CD8-positive, alpha-beta memory T cell (primary cell): ENCODE data around the gene SLC26A6. TPM values are rescaled to one million over a fixed set of nuclear protein-coding genes. Genes with fewer than 3 reads are reported as not detected.

Experiments
- CTCF ChIA-PET: fragments of 350-600 bp; sonication (Branson Sonifier 250); formaldehyde crosslinking; loops from one replicate; lab custom pipeline; 2021; ENCODE audit warnings: antibody characterized with exemption; lab: Charles Lee
- POLR2A ChIA-PET: fragments of 350-600 bp; sonication (Branson Sonifier 250); formaldehyde crosslinking; loops from one replicate; lab custom pipeline; 2021; ENCODE audit warnings: antibody characterized with exemption; lab: Charles Lee
- DNase-seq, 5 donors: peaks; one replicate each; pipeline versions ENCODE4 v3.0.0 to v3.0.0-alpha.2; 2020 to 2022; ENCODE audit warnings: mixed read lengths in 1 of 5
- H3K27ac ChIP-seq: one replicate; pipeline ENCODE4 v1.7.0; 2013; ENCODE audit warnings: low read depth, mild to moderate bottlenecking, low read length, moderate library complexity
- H3K27me3 ChIP-seq: 2 replicates; pipeline ENCODE4 v1.7.0; 2013; ENCODE audit warnings: low read length, mild to moderate bottlenecking; ENCODE audit not compliant: insufficient read depth, poor library complexity, severe bottlenecking
- H3K36me3 ChIP-seq: 2 replicates; pipeline ENCODE4 v1.7.0; 2013; ENCODE audit warnings: mild to moderate bottlenecking, low read length, moderate library complexity; ENCODE audit not compliant: insufficient read depth
- H3K4me1 ChIP-seq: 2 replicates; pipeline ENCODE4 v1.7.0; 2013; ENCODE audit warnings: mild to moderate bottlenecking, low read length, moderate library complexity; ENCODE audit not compliant: insufficient read depth
- H3K4me3 ChIP-seq: 2 replicates; pipeline ENCODE4 v1.7.0; 2013; ENCODE audit warnings: mild to moderate bottlenecking, low read length
- H3K9me3 ChIP-seq: 2 replicates; pipeline ENCODE4 v1.7.0; 2013; ENCODE audit warnings: mild to moderate bottlenecking, low read length
- H3K27ac Mint-ChIP-seq, 8 donors: one replicate each; pipeline ENCODE4 v1.8.0; 2020 to 2021; ENCODE audit warnings: mixed read lengths in 8 of 8, mild to moderate bottlenecking in 6 of 8, inconsistent platforms in 3 of 8, moderate library complexity in 3 of 8
- H3K27me3 Mint-ChIP-seq, 2 donors: one replicate each; pipeline ENCODE4 v1.8.0; 2020 to 2021; ENCODE audit warnings: mixed read lengths in 2 of 2, mild to moderate bottlenecking in 1 of 2, moderate library complexity in 1 of 2
- H3K36me3 Mint-ChIP-seq, 3 donors: one replicate each; pipeline ENCODE4 v1.8.0; 2020 to 2021; ENCODE audit warnings: mixed read lengths in 3 of 3, inconsistent platforms in 1 of 3, mild to moderate bottlenecking in 1 of 3
- H3K4me1 Mint-ChIP-seq, 3 donors: one replicate each; pipeline ENCODE4 v1.8.0; 2020 to 2021; ENCODE audit warnings: mixed read lengths in 3 of 3, inconsistent platforms in 1 of 3, mild to moderate bottlenecking in 1 of 3
- H3K4me3 Mint-ChIP-seq, 7 donors: one replicate each; pipeline ENCODE4 v1.8.0; 2020 to 2021; ENCODE audit warnings: mixed read lengths in 7 of 7, mild to moderate bottlenecking in 6 of 7, moderate library complexity in 4 of 7, inconsistent platforms in 2 of 7
- H3K9me3 Mint-ChIP-seq, 5 donors: one replicate each; pipeline ENCODE4 v1.8.0; 2020 to 2022; ENCODE audit warnings: mixed read lengths in 5 of 5, mild to moderate bottlenecking in 3 of 5, moderate library complexity in 2 of 5, inconsistent platforms in 1 of 5
- polyA plus RNA-seq: library from polyadenylated mRNA; unstranded; fragments of 300-500 nt; fragmentation: Illumina TruSeq; gene quantifications from one replicate; pipeline ENCODE4 v1.2.3, GENCODE V29; 2021
- total RNA-seq, 2 experiments: library from RNA; stranded (reverse); gene quantifications; one replicate each; pipeline ENCODE4 v1.2.3, GENCODE V29; 2021

The SLC26A6 gene
- total and polyA plus RNA-seq, 3 experiments from 2014 or later = 4.9 to 28.6 (median 26.4) TPM

GRCh38 chr3:48664313-48664644 is 29.0 kb upstream of the SLC26A6 start:
- ChIA-PET CTCF (interaction anchor here (0.6 to 1.1 kb wide), 2 partner anchors 22 to 56 kb away, joined by 3 to 5 read pairs; partner anchors contain the start of gene NCKIPSD), POLR2A (no interaction called here)
- peaks cover 26% of the 10 kb centered on the region for H3K4me1 ChIP-seq
- DNase-seq = no peak
- peak overlapping the region in 2 of 8 donors; percentile 60 to 87 for H3K27ac Mint-ChIP-seq
- peaks cover 8 to 22% of the 10 kb centered on the region in 2 donors for H3K27me3 Mint-ChIP-seq
- peak overlapping the region; percentile 76 to 90 (median 78) for H3K4me3 Mint-ChIP-seq
- peaks cover 14% of the 10 kb centered on the region for H3K27me3 ChIP-seq
- no peaks in the 10 kb centered on the region for H3K36me3 Mint-ChIP-seq
- H3K27ac ChIP-seq = no peak overlapping the region
- no peaks in the 10 kb centered on the region for H3K36me3 ChIP-seq
- no peaks in the 10 kb centered on the region for H3K9me3 ChIP-seq
- no peak overlapping the region for H3K4me3 ChIP-seq
- peaks cover 0 to 1% (median 0%) of the 10 kb centered on the region in 5 donors for H3K9me3 Mint-ChIP-seq
- H3K4me1 Mint-ChIP-seq = peaks cover 15 to 31% (median 16%) of the 10 kb centered on the region in 3 donors

- ChIA-PET POLR2A (no interaction called here), CTCF (interaction anchor here (0.6 to 1.2 kb wide), 3 partner anchors 21 to 56 kb away, joined by 3 to 5 read pairs (median 3); partner anchors contain the start of gene NCKIPSD)
- Histone ChIP-seq H3K9me3 (no peaks in the 10 kb centered on the region), H3K27me3 (peaks cover 14% of the 10 kb centered on the region), H3K27ac (peak overlapping the region; percentile 73), H3K4me3 (peak overlapping the region; percentile 74), H3K36me3 (no peaks in the 10 kb centered on the region), H3K4me1 (peaks cover 26% of the 10 kb centered on the region)
- H3K4me1 Mint-ChIP-seq = peaks cover 15 to 31% (median 16%) of the 10 kb centered on the region in 3 donors
- H3K36me3 Mint-ChIP-seq = peaks cover 0 to 1% (median 0%) of the 10 kb centered on the region in 3 donors
- DNase-seq = peak; percentile 69 to 89 (median 86)
- peak overlapping the region; percentile 76 to 90 (median 78) for H3K4me3 Mint-ChIP-seq
- H3K27ac Mint-ChIP-seq = peak overlapping the region in 2 of 8 donors; percentile 53 to 87
- peaks cover 8 to 22% of the 10 kb centered on the region in 2 donors for H3K27me3 Mint-ChIP-seq
- H3K9me3 Mint-ChIP-seq = peaks cover 0 to 1% (median 0%) of the 10 kb centered on the region in 5 donors
Measured at GRCh38 chr3:48663489-48664312, 28.4 kb upstream of the SLC26A6 start.

- H3K9me3 ChIP-seq = no peaks in the 10 kb centered on the region
- Mint-ChIP-seq H3K27ac (peak within 1 kb of the TSS in 2 of 8 donors; percentile 61 to 87), H3K4me3 (peak within 1 kb of the TSS; percentile 78 to 90 (median 84)), H3K36me3 (peaks cover 0 to 1% (median 0%) of the 10 kb centered on the region in 3 donors), H3K4me1 (peaks cover 15 to 31% (median 16%) of the 10 kb centered on the region in 3 donors), H3K9me3 (peaks cover 0 to 1% (median 0%) of the 10 kb centered on the region in 5 donors), H3K27me3 (peaks cover 8 to 22% of the 10 kb centered on the region in 2 donors)
- peak within 1 kb of the TSS; percentile 73 for H3K27ac ChIP-seq
- H3K27me3 ChIP-seq = peaks cover 14% of the 10 kb centered on the region
- peak in 4 of 5 donors; percentile 42 to 73 (median 58) for DNase-seq
- H3K36me3 ChIP-seq = no peaks in the 10 kb centered on the region
- H3K4me3 ChIP-seq = peak within 1 kb of the TSS; percentile 74
- ChIA-PET POLR2A (interaction anchor here (0.9 kb wide), 1 partner anchor 150 kb away, joined by 3 read pairs; no protein-coding TSS in a partner anchor), CTCF (interaction anchor here (1.2 kb wide), 1 partner anchor 22 kb away, joined by 3 read pairs; no protein-coding TSS in a partner anchor)
- peaks cover 26% of the 10 kb centered on the region for H3K4me1 ChIP-seq
Measured at GRCh38 chr3:48662753-48663488, 27.7 kb upstream of the SLC26A6 start, which contains the start of gene CELSR3. Gene CELSR3 (minus strand): TSS chr3:48662886. CDS start chr3:48662634, 252 bp downstream.

GRCh38 chr3:48662145-48662752 is 27.0 kb upstream of the SLC26A6 start:
- Mint-ChIP-seq H3K27ac (peak overlapping the region in 1 of 8 donors; percentile 87), H3K9me3 (peaks cover 0 to 1% (median 0%) of the 10 kb centered on the region in 5 donors), H3K27me3 (peaks cover 8 to 22% of the 10 kb centered on the region in 2 donors), H3K4me1 (peaks cover 16 to 38% (median 18%) of the 10 kb centered on the region in 3 donors), H3K4me3 (peak overlapping the region in 3 of 7 donors; percentile 40 to 90 (median 65)), H3K36me3 (peaks cover 0 to 1% (median 0%) of the 10 kb centered on the region in 3 donors)
- H3K4me1 ChIP-seq = peaks cover 26% of the 10 kb centered on the region
- CTCF ChIA-PET = no interaction called here
- H3K9me3 ChIP-seq = no peaks in the 10 kb centered on the region
- H3K27ac ChIP-seq = no peak overlapping the region
- H3K36me3 ChIP-seq = no peaks in the 10 kb centered on the region
- POLR2A ChIA-PET = interaction anchor here (0.6 to 0.9 kb wide), 3 partner anchors 28 to 150 kb away, joined by 3 read pairs; partner anchors contain the start of gene IP6K2
- peaks cover 14% of the 10 kb centered on the region for H3K27me3 ChIP-seq
- no peak overlapping the region for H3K4me3 ChIP-seq
- DNase-seq = no peak

- Histone ChIP-seq H3K27ac (no peak overlapping the region), H3K9me3 (no peaks in the 10 kb centered on the region), H3K36me3 (no peaks in the 10 kb centered on the region), H3K4me3 (no peak overlapping the region), H3K27me3 (peaks cover 14% of the 10 kb centered on the region), H3K4me1 (peaks cover 30% of the 10 kb centered on the region)
- ChIA-PET CTCF (no interaction called here), POLR2A (interaction anchor here (0.6 to 0.9 kb wide), 4 partner anchors 27 to 151 kb away, joined by 3 read pairs; partner anchors contain the start of gene IP6K2)
- peak; percentile 69 to 84 (median 70) for DNase-seq
- Mint-ChIP-seq H3K27ac (peak overlapping the region in 2 of 8 donors; percentile 54 to 70), H3K4me1 (peaks cover 16 to 44% (median 20%) of the 10 kb centered on the region in 3 donors), H3K9me3 (peaks cover 0 to 1% (median 0%) of the 10 kb centered on the region in 5 donors), H3K36me3 (peaks cover 0 to 1% (median 0%) of the 10 kb centered on the region in 3 donors), H3K4me3 (peak overlapping the region; percentile 32 to 68 (median 52)), H3K27me3 (peaks cover 8 to 22% of the 10 kb centered on the region in 2 donors)
Measured at GRCh38 chr3:48661501-48662144, 26.4 kb upstream of the SLC26A6 start.

GRCh38 chr3:48660800-48661400 is 25.6 kb upstream of the SLC26A6 start:
- H3K4me3 ChIP-seq = no peak overlapping the region
- H3K36me3 ChIP-seq = no peaks in the 10 kb centered on the region
- DNase-seq = no peak
- peaks cover 32% of the 10 kb centered on the region for H3K4me1 ChIP-seq
- peaks cover 0 to 1% (median 0%) of the 10 kb centered on the region in 5 donors for H3K9me3 Mint-ChIP-seq
- H3K36me3 Mint-ChIP-seq = peaks cover 0 to 1% (median 0%) of the 10 kb centered on the region in 3 donors
- H3K4me3 Mint-ChIP-seq = peak overlapping the region in 2 of 7 donors; percentile 23 to 82
- ChIA-PET CTCF (no interaction called here), POLR2A (no interaction called here)
- no peaks in the 10 kb centered on the region for H3K9me3 ChIP-seq
- peaks cover 8 to 22% of the 10 kb centered on the region in 2 donors for H3K27me3 Mint-ChIP-seq
- peaks cover 16 to 48% (median 20%) of the 10 kb centered on the region in 3 donors for H3K4me1 Mint-ChIP-seq
- H3K27ac ChIP-seq = no peak overlapping the region
- peaks cover 14% of the 10 kb centered on the region for H3K27me3 ChIP-seq
- peak overlapping the region in 1 of 8 donors; percentile 70 for H3K27ac Mint-ChIP-seq
